AG09319 (cell line): Measurements from ENCODE around the gene FAXDC2.

Experiments
- DNase-seq: peaks from one replicate; pipeline ENCODE4 v3.0.0-alpha.2; 2010; ENCODE audit warnings: low read depth; ENCODE audit errors: extremely low read depth
- TF ChIP-seq, protein P1 (sequence below): IDR thresholded peaks from 2 replicates; pipeline ENCODE4 v1.5.1; 2011; ENCODE audit warnings: low read depth, mild to moderate bottlenecking, inconsistent platforms, low read length, moderate library complexity

Gene FAXDC2

DNA sequence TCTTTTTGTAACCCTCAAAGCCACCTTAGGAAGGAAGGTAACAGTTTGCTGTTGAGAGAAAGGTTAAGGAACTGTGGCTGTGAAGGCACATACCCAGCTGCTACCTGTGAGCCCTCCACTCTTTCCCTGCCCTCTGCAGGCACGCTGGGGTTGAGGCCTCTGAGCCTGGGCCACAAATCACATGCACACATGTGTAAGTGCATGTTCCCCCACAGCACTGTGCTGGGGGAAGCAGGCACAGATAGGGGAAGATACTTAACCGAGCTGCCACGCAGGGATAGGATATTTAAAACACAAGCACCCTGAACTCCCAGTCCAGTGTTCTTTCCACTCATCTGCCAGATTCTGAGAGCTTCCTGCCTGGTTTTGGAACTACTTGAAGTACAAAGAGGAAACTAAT lies 77.1 kb downstream of the FAXDC2 start:
- no peak for DNase-seq
- TF ChIP-seq, protein P1, sequence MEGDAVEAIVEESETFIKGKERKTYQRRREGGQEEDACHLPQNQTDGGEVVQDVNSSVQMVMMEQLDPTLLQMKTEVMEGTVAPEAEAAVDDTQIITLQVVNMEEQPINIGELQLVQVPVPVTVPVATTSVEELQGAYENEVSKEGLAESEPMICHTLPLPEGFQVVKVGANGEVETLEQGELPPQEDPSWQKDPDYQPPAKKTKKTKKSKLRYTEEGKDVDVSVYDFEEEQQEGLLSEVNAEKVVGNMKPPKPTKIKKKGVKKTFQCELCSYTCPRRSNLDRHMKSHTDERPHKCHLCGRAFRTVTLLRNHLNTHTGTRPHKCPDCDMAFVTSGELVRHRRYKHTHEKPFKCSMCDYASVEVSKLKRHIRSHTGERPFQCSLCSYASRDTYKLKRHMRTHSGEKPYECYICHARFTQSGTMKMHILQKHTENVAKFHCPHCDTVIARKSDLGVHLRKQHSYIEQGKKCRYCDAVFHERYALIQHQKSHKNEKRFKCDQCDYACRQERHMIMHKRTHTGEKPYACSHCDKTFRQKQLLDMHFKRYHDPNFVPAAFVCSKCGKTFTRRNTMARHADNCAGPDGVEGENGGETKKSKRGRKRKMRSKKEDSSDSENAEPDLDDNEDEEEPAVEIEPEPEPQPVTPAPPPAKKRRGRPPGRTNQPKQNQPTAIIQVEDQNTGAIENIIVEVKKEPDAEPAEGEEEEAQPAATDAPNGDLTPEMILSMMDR, result no peak

DNA sequence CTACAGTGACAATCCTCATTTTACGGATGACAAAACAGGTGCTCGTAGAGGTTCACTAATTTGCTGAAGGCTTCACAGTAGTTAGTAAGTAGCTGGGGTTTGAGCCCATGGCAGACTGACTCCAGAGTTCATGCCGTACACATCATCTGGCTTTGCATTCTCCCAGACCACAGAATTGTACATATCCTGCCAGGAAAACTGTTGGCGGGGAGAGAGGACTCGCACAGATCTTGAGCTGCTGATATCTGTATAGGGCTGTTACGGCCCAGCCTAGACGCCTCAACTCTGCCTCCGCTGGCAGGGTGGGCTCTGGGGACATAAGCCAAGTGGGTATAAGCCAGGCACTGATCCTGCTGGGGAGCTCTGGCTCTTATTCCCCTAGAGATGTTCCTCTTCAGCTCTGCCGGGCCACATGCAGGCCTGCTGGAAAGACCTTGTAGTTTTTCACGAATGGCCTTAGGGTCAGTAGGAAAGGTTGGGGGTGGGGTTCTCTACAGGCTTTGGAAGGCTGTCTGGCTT lies 79.0 kb downstream of the FAXDC2 start:
- peak; percentile 66 for DNase-seq
- TF ChIP-seq, protein P1, result peak; percentile 10

DNA sequence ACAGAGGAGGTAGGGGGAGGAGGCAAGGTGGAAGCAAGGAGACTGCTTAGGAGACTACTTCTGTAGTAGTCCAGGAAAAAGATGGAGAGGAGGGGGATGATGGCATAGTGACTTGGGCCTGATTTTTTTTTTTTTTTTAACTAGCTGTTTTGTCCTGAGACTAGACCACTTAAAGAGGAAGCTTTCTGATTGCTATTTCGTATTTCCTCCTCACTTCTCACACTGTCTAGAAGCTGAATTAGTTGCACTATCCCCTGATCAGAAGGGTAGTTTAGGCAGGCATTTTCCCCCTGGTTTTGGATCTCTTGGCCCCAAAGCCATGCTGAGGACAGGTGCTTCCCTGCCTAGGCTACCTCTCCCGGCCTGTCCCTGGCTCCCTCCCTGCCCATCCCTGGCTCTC lies 80.3 kb downstream of the FAXDC2 start:
- DNase-seq, result no peak
- TF ChIP-seq, protein P1, result no peak
